Endometrium (tissue), 2 donors: ENCODE results near the gene GCN1.

Experiments used
- FAIRE-seq: peaks from 2 replicates; lab custom pipeline; 2012; peaks lifted over from hg19 to GRCh38; lab: Jason Lieb, UNC
- donor health status: control.
- donor health status: control.

Gene GCN1

DNA sequence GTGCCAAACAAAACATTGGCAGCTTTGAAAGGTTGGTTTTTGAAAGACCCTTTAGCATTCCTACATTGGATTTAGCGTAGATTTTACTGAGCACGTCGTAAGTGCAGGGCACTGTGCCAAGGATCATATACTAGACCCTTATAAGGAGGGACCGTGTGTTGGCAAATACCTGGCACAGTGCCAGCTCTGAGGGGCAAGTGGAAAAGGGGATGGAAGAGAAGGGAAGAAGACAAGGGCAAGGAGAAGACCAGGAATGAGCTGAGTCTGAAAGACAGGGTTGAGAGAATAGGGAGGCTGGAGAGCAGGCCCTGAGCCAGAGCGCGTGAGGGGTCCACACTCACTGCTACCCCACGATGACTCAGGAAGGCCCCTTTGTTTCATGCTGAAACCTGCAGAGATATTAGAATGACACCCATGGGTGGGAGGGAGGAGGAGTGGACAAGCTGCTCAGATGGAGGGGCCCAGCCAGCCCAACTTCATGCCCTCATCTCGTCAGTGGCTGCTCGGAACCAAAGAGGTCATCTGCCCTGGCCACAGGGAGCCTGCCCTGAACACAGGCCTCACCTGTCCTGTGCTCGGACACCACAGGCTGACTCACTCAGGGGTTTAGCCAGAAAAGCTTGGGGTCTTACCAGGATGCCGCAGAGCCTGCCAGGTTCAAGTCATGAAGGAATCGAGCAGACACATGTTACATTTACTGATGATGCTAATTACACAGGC, 103.0 kb downstream of the GCN1 start:
- FAIRE-seq = no peak

DNA sequence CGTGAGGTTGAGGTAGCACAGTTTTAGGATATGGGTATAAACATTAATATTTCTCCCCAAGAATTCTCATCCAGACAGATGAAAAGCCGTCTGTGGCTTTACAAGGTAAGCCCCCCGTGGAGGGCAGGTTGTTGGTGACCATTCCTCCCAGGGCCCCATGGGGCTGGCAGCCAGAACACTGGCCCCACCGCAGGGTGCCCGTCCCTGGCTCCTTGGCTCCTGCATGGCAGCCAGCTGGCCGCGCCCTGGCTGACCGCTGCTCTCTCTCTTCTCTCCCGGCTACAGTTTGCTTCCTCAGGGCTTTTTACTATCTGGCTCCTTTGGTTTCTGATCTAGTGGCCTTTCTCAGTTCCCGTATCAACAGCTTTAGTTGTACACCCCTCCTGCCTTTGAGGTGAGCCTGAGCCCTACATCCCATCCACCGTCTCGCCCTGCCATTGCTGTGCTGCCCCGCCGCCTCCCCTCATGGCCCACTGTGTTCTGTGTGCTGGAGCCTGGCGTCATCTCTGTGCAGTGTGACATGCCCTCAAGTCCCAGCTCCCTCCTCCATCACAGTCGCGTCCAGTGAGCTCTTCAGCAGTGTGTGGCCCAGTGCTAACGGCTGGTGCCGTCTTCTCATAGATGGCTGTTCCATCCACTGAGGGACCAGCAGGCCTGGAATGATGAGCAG, 103.8 kb downstream of the GCN1 start:
- FAIRE-seq = no peak

GRCh38 chr12:120090206-120090605, 104.3 kb downstream of the GCN1 start:
- FAIRE-seq = no peak

- FAIRE-seq = no peak
Observed at GRCh38 chr12:120089796-120090195, 104.7 kb downstream of the GCN1 start.

- no peak for FAIRE-seq
Observed at GRCh38 chr12:120089105-120089504, 105.4 kb downstream of the GCN1 start.

- peak; percentile 90 for FAIRE-seq
Observed at GRCh38 chr12:120086801-120087621, 107.5 kb downstream of the GCN1 start.

DNA sequence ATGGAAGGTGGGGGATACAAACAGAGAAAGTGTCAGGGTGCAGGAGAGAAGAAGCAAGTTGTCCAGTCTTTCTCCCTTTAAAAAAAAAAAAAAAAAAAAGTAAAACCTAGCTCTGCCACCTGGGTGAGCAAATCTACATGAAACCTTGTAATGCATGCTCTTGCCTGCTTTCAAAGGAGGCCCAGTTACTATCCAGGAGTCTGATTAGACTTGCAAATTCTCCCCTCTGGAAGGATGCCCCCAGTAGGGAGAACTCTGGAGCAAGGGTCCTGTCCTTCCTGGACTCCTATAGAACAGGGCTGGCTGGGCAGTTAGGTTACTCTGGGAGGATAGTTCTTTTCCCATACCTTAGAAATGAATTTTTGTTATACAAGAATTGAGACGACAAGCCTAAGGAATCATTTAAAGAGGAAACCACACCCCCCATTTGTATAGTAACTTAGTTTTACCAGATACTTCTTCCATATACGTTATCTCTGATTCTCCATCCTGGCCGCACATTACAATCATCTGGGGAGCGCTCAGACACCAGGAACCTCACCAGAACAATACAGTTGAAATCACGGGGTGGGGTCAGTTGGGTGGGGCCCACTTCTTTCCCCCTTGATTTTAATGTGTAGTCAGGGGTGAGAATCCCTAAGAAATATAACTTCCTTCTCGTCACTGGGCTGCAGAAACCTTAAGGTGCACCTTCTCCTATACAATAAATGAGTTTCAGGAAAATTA, 108.4 kb downstream of the GCN1 start:
- FAIRE-seq = no peak

- FAIRE-seq = no peak
Observed at GRCh38 chr12:120081641-120082040, 112.9 kb downstream of the GCN1 start.

GRCh38 chr12:120079411-120080400, 114.8 kb downstream of the GCN1 start:
- FAIRE-seq = no peak

DNA sequence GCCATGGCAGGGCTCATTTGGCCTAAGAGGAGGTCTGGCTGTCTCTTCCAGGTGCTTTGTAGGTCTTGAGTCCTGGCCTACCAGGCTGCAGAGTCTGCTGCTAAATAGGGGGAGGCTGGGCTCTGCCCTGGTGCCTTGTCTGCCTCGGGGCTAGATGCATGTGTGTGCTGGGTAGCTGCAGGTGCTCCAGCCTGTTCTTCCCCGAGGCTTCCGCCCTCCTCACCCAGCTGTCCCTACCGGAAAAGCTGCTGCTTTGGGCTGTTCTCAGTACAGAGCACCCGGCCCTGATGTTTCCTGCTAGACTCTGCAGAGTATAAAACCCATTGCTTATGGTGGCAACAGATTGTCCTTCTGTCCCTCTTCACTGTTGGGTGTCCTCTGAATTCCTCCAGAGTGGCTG, 115.6 kb downstream of the GCN1 start:
- no peak for FAIRE-seq

DNA sequence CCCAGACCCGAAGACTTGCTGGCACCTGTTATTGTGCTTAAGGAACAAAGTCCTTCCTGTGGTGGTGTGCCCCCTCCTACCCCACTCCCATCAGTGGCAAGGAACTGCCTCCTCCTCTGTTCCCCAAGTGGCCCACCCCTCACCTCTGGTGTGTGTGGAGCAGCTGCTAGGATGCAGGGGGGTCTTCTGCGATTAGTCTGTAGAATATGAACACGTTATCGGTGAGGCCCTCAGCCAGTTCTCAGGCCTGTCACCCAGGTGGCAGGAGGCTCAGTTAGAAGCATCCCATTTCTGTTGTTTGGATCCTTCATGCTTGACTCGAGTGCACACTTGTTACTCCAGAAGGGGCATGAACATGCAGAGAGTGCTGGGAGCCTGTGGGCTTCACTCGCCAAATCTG, 117.3 kb downstream of the GCN1 start:
- no peak for FAIRE-seq
